GM19463 (cell line): Measurements from ENCODE around the gene GRB14.
"Not testable (repeated sequence)": the region's sequence is repeated elsewhere in the genome, so short reads cannot be mapped to it uniquely, and the experiment has no call there.

Source experiments
- ATAC-seq: cut with Tn5 transposase; IDR thresholded peaks from one replicate; pipeline ENCODE4 v1.9.1; 2021; ENCODE audit warnings: mild to moderate bottlenecking, moderate library complexity; ENCODE audit not compliant: unreplicated experiment

GRB14 gene

GRCh38 chr2:164560181-164560792, 61.0 kb downstream of the GRB14 start:
- no peak for ATAC-seq

GRCh38 chr2:164558450-164558849, 62.8 kb downstream of the GRB14 start:
- no peak for ATAC-seq

- ATAC-seq: no peak
Measured at GRCh38 chr2:164554487-164554886, 66.8 kb downstream of the GRB14 start.

- no peak for ATAC-seq
Measured at GRCh38 chr2:164551519-164551918, 69.8 kb downstream of the GRB14 start.

- not testable (repeated sequence) for ATAC-seq
Measured at GRCh38 chr2:164549705-164550104, 71.6 kb downstream of the GRB14 start.

- no peak for ATAC-seq
Measured at GRCh38 chr2:164545484-164545883, 75.8 kb downstream of the GRB14 start.

- ATAC-seq: no peak
Measured at GRCh38 chr2:164542581-164543021, 78.7 kb downstream of the GRB14 start.

GRCh38 chr2:164538240-164538866, 82.9 kb downstream of the GRB14 start:
- ATAC-seq: peak; percentile 57

- ATAC-seq: no peak
Measured at GRCh38 chr2:164535280-164536025, 85.8 kb downstream of the GRB14 start.

GRCh38 chr2:164530464-164530863, 90.8 kb downstream of the GRB14 start:
- ATAC-seq: no peak

- no peak for ATAC-seq
Measured at GRCh38 chr2:164523726-164524125, 97.6 kb downstream of the GRB14 start.

GRCh38 chr2:164523009-164523408, 98.3 kb downstream of the GRB14 start:
- ATAC-seq: no peak

- ATAC-seq: no peak
Measured at GRCh38 chr2:164522561-164522981, 98.7 kb downstream of the GRB14 start.

GRCh38 chr2:164515734-164516133, 105.5 kb downstream of the GRB14 start:
- ATAC-seq: no peak

- no peak for ATAC-seq
Measured at GRCh38 chr2:164515030-164515429, 106.3 kb downstream of the GRB14 start.

GRCh38 chr2:164514491-164514890, 106.8 kb downstream of the GRB14 start:
- ATAC-seq: no peak

GRCh38 chr2:164512871-164513270, 108.4 kb downstream of the GRB14 start:
- ATAC-seq: no peak

GRCh38 chr2:164511738-164512137, 109.5 kb downstream of the GRB14 start:
- no peak for ATAC-seq

- ATAC-seq: no peak
Measured at GRCh38 chr2:164510895-164511294, 110.4 kb downstream of the GRB14 start.

GRCh38 chr2:164509137-164509877, 112.0 kb downstream of the GRB14 start:
- no peak for ATAC-seq

- ATAC-seq: no peak
Measured at GRCh38 chr2:164504253-164504652, 117.0 kb downstream of the GRB14 start.
